Hypothalamus (tissue), 51 donors: ENCODE results near the gene RCBTB1.
"Not testable (repeated sequence)": the region's sequence is repeated elsewhere in the genome, so short reads cannot be mapped to it uniquely, and the experiment has no call there.

Experiments used
- DNase-seq, 51 donors: peaks; one replicate each; lab custom pipeline; 2025; lab: John Stamatoyannopoulos, UW

RCBTB1 gene

DNA sequence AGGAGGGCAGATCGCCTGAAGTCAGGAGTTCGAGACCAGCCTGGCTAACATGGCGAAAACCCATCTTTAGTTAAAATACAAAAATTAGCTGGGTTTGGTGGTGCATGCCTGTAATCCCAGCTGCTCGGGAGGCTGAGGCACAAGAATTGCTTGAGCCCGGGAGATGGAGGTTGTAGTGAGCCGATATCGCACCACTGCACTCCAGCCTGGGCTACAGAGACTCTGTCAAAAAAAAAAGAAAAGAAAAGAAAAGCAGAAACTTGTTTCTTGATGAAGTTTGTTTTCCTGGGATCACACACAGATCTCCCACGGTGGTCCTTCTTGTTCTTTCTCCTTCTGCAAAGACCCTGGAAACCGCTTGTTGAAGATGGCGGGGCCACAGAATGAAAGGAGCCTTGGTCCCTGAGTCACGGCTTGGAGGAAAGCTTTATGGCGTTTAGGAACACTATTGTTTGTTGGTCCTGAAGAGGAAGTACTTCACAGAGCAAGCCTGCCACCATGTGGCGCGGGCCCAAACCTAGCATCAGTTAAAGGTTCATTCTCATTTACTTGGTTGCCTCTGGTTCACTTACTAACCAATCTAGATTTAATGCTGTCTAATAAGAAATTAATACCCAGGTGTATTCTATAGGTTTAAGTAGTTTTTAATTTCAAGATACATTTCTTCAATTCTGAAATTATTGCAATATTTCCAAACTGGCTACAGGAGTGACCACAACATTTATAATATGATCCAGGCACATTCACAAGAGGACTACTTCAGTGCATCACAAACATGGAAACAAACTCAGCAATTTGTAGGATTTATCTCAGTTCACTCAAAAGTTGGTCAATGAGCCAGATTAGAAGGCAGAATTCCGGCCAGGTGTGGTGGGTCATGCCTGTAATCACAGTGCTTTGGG, 21.6 kb upstream of the RCBTB1 start:
- DNase-seq: peak in 50 of 51 donors; percentile 7 to 91 (median 66)

DNA sequence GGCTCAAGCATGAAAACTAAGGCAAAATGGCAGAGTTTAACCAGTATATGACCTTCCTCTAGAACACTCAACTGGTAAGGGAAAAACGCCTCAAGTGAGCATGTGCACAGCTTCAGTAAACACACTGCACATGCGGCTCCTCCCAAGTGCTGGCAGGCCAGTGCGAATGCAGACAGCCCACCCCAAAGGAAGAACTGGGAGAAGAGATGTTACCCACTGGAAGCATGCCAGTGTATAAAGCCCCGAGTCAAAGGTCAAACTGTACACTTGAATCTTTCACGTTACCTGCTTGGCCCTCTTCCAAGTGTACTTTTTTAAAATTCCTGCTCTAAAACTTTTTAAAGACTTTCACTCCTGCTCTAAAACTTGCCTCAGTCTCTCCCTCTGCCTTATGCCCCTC, 19.2 kb upstream of the RCBTB1 start:
- DNase-seq: no peak

DNA sequence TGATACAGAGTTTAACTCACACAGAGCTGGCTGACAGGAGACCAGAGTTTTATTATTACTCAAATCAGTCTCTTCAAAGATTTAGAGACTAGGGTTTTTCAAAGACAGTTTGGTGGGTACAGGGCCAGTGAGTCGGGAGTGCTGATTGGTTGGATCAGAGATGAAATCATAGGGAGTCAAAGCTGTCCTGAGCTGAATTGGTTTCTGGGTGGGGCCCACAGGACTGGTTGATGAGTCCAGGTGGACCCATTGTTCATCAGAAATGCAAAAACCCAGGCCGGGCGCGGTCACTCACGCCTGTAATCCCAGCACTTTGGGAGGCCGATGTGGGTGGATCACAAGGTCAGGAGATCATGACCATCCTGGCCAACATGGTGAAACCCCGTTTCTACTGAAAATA, 17.3 kb upstream of the RCBTB1 start:
- not testable (repeated sequence) for DNase-seq

DNA sequence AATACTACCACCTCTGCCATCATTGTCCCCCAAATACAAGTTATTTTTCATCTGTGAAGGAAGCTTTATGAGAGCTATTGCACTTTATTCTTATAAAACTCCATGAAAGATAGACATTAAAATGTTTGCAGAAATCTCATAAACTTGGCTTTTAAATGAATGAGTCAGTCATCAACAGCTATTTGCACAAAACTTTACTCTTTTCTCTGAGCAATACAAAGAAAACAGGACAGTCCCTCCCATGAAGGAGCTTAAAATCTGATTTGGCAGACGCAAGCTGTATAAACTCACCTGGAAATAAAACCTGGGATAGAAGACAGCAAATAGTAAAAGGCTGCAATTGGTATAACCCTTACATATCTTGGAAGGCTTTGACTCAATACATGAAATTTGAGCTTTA, 16.6 kb upstream of the RCBTB1 start:
- DNase-seq: no peak

DNA sequence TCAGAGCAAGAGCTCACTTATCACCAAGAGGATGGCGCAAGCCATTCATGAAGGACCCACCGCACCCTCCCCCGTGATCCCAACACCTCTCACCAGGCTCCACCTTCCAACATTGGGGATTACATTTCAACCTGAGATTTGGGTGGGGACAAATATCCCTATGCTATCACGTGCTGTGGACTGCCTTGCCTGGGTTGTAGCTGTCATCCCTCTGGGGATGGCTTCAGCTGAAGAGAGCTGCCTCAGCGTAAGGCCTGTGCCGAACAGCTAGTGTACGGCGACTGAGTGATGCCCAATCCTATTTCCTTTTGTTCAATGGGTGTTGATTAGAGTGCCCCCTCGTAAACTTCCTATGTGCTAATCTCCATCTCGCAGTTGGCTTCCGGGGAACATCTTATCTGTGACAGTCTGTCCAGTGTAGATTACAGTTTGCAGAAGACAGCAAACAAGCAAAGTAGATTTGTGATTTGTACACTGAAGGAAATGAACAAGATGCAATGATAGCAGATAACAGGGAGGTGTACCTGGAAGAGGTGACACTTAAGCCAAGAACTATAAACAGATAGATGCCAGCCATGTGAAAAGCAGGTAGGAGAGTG, 11.8 kb upstream of the RCBTB1 start:
- DNase-seq: no peak

DNA sequence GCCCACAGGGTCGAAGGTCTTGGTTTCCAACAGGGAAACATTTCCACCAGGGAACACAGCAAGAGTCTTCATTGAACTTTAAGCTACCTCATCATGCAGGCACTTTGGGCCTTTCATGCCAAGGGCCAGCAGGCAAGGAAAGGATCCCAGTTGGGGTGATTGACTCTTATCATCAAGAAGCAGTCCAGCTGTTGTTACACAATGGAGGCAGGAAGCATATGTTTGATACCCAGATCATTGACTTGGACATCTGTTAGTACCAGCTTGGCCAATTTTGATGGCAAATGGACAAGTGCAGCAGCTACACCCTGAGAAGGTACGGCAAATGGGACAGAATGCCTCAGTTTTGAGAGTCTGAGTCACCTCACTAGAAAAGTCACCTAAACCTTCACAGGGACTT, 10.9 kb upstream of the RCBTB1 start:
- DNase-seq: no peak

DNA sequence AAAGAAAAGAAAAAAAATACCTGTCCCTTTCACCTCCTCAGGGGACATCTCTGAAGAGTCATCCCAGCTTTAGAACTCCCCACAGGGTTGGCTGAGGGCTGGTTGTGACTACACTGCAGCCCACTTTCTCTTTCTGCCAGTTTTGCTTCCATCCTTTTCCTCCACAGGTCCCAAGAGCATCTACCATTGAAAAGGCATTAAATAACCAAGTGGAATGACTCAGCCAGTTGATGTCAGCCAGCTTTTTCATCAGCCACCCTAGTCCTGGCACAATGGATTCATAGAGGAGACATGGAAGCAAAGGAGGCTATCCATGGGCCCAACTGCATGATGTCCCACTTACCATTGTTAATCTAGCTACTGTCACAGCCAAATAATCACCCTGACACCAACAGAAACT, 9.2 kb upstream of the RCBTB1 start:
- DNase-seq: no peak

DNA sequence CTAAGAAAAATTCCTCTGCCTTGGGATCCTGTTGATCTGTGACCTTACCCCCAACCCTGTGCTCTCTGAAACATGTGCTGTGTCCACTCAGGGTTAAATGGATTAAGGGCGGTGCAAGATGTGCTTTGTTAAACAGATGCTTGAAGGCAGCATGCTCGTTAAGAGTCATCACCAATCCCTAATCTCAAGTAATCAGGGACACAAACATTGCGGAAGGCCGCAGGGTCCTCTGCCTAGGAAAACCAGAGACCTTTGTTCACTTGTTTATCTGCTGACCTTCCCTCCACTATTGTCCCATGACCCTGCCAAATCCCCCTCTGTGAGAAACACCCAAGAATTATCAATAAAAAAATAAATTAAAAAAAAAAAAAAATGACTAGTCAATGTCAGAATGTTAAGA, 8.5 kb upstream of the RCBTB1 start:
- not testable (repeated sequence) for DNase-seq

DNA sequence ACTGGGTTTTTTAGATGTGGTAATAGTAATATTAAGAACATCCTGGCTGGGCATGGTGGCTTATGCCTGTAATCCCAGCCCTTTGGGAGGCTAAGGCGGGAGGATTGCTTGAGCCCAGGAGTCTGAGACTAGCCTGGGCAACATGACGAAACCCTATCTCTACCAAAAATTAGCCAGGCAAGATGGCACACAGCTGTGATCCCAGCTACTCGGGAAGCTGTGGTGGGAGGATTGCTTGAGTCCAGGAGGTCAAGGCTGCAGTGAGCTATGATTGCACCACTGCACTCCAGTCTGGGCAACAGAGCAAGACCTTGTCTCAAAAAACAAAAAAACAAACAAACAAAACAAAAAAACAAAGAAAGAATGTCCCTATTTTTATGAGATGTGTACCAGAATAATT, 5.4 kb upstream of the RCBTB1 start:
- DNase-seq: not testable (repeated sequence)

DNA sequence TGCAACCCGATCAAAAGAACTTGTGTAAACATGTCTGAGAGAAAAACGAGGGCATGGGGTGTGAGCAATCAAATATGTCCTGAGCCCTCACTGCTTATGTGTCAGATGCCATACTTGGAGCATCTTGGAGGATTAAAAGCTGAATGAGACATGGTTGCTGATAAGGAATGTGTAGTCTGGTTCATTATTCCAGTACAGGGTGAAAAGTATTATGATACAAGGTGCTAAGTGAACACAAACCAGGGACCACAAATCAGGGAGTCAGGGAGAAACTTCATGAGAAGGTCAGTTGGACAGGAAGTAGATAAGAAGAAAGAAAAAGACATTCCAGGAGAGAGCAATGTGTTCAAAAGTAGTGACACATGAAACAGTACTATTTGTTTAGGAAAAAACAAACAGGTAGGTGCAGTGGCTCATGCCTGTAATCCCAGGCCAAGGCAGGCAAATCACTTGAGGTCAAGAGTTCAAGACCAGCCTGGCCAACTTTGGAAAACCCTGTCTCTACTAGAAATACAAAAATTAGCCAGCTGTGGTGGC, 2.0 kb upstream of the RCBTB1 start:
- no peak for DNase-seq

DNA sequence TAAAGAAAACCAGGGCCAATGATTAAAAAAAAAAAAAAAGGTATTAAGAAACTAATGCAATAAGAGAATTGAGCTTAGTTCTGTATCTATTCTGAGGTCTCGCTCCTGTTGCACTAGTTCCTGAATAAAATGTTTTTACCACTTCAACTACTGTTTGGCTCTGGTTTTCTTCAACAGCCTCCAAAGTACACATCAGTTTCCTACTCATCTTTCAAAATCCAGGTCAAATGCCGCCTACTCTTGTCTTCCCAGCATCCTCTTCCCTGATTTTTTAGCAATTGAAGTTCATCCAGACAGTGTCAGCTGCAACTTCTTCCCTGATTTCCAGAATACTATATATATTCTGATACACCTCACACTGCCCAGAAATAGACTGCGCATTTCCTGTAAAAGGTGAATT, 1.4 kb upstream of the RCBTB1 start:
- DNase-seq: no peak

DNA sequence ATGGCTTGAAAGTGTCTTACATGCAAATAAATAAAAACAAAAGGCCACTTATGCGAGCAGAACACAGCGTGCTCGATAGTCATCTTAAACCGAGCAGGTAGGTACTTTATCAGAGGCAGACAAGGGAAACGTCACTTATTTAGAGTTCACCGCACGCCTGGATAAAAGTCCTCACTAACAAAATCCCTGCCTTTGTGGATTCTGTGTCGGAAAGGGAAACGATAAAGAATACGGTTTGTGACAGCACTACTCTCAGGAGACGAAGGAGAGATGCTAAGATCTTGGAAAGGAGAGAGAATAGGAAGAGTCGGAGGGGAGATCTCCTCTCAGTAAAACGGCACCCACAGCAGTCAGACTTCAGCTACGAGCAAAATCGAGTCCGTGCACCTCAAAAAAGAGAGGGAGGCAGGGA, 581 bp downstream of the RCBTB1 start:
- peak in 6 of 51 donors; percentile 5 to 83 (median 46) for DNase-seq

DNA sequence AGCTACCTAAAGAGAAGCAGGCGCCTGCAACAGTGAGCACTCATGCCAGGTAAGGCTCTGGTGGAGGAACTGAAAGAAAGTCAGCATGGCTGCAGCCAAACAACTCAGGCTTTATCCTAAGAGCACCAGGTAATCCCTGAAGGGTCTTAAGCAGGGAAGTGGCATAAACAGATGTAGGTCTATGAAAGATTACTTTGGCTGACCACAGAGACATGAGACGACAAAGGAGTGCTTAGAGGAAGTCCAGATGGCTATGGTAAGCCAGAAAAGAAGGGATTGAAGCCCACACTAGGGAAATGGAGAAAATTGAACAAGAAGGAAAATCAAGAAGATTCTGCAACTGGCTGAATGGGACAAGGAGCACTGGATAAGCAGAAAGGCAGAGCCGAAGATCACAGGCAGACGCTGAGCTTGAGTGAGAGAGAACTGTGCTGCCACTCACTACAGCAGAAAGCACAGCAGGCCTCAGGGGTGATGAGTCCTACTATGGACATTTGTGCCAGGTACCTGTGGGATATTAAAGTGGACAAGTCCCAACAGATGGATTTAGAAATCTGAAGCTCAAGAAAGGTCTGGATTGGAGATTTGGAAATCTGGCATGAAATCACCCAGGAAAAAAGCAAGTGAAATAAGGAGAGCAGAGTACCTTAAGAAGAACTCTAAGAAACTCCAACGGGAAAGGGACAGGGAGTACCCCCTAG, 4.2 kb downstream of the RCBTB1 start:
- DNase-seq: no peak

DNA sequence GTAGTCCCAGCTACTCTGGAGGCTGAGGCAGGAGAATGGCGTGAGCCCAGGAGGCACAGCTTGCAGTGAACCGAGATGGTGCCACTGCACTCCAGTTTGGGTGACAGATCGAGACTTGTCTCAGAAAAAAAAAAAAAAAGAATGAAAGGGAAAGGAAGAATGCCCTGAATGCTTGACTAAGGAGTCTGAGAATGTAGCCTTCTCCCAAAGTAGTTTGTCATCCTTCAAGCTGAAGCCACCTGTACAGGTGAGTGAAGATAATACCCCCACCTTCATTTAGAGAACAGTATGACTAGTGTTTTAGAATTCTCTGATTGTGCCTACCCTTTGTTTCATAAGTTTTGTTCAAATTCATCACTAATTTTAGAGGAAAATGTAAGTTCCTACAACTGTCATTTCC, 5.9 kb downstream of the RCBTB1 start:
- DNase-seq: no peak

DNA sequence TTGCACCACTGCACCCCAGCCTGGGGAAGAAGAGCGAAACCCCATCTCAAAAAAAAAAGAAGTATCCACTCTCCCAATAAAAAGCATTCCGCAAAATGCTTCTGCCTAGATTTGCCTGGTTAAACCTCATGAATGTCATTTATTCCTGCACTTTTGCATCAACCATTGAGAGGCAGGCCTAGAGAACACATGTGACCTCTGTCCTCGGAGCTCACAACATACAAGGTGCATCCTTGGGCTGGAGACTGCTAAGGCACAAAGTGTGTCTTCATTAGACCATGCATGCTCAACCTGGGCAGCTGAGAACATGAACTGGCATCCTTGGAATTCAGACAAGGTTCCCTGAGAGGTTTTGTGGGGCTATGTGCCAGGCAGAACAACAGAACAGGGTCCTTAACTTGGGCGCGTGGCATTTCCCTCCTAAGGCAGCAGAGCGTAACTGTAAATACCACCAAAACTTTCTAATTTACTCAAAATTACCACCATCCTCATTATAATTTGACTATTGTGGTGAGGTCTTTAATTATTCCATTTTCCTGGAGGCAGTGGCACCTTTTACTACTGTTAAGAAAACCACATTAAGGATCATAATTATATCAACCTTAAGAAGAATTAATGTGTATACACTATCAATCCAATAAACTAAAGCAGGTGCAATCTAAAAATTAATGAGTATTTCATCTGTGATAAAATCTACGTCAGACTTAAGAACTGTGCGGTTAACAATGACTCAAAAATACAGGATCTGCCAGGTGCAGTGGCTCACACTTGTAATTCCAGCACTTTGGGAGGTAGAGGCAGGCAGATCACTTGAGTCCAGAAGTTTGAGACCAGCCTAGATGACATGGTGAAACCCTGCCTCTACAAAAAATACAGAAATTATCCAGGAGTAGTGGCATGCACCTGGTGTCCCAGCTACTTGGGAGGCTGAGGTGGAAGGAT, 13.8 kb downstream of the RCBTB1 start:
- no peak for DNase-seq

DNA sequence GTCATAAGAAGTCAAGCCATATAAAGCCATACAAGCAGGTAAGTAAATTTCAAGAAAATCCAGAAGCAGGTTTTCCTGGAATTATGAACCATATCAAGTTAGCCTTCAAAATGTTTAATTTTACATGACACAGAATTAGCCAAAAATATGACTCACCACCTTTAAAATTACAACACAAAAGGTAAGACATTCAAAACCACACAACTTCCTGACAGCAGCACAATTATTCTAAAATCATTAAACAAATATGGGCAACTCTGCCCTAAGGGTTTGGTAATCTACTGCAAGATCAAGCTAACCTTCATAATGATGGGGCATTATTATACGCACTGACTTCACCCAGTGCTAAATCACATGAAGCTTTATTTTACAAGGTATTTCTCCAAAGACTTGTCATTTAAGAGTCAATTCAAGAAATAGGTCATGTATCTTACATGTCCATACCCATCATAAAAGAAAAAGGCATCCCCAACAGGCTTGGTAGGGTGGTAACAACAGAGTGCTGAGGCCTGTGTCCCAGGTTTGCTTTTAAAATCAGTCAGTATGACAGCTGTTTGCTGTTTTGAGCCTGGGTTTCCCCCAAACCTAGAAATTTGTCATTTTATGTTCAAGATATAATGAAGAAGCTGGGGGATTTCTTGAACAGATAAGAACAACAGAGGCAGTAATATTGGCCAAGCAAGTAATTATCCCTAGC, 15.2 kb downstream of the RCBTB1 start:
- no peak for DNase-seq

DNA sequence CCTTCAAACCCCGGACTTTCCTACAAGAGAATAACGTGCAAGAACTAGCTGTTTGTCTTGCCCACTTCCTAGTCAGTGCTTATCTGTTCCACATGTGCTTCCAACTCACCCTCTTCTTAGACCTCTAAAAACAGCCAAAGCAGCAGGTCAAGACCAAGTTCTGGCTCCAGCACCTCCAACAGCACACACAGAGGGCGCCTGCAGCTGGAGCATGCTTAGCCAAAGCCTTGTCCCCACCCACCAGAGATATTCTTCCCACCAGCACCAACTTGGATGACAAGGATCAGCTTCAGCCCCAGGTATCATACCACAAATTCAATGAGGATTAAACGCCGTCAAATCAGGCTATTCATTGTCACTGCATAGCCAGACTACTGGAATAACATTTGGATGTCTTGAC, 17.9 kb downstream of the RCBTB1 start:
- no peak for DNase-seq

DNA sequence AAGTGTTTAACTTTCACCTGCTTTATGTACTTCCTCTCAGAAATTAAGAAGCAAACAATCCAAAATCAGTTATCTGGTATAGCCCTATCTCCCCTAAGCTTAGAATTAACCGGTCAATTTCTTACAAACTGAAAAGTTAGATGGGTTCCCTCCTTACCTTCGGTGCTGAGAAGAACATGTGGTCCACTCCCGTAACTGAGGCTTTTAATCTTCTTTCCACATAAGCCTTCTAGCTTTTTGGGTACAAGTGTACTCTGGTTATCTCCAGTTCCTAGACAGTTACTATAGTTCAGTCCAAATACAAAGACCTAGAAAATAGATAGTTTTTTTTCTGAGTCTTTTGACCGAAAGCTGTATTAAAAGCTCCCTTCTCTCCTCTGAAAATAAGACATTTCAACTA, 18.9 kb downstream of the RCBTB1 start:
- DNase-seq: no peak

DNA sequence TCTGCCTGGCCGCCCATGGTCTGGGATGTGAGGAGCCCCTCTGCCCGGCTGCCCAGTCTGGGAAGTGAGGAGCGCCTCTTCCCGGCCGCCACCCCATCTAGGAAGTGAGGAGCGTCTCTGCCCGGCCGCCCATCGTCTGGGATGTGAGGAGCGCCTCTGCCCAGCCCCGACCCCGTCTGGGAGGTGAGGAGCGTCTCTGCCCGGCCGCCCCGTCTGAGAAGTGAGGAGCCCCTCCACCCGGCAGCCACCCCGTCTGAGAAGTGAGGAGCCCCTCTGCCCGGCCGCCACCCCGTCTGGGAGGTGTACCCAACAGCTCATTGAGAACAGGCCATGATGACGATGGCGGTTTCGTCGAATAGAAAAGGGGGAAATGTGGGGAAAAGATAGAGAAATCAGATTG, 19.9 kb downstream of the RCBTB1 start:
- not testable (repeated sequence) for DNase-seq

DNA sequence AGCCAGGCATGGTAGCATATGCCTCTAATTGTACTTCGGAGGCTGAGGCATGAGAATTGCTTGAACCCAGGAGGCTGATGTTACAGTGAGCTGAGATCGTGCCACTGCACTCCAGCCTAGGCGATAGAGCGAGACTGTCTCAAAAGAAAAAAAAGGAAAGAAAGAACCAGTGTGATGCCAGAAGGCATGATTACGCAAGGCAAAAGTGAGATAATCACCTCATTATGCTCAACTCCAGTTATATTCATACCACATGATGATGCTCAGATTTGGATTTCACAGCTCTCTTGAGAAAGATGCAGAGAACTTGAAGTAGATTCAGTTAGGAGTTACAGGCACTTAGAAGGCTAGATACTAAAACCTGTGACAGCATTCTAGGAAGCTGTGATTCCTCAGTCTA, 21.8 kb downstream of the RCBTB1 start:
- peak in 1 of 51 donors; percentile 8 for DNase-seq
